A549 (cell line): Measurements from ENCODE around the gene ZNRF4. TPM values are rescaled to one million over a fixed set of nuclear protein-coding genes. Genes with fewer than 3 reads are reported as not detected.

Experiments used
- ATAC-seq, 2 experiments: fragments of 200-7000 bp in 1 of 2; fragments of >200 bp in 1 of 2; cut with Nextera tagmentation in 1 of 2; cut with Tn5 transposase in 1 of 2; 3 replicates each; pipeline versions ENCODE4 v1.8.0 to v1.9.1; 2018 to 2020; ENCODE audit warnings: mild to moderate bottlenecking in 1 of 2, moderate library complexity in 1 of 2
- CTCF ChIA-PET: fragments of 300-600 bp; sonication (Branson Sonifier 250); formaldehyde crosslinking; extraction: SDS; loops from one replicate; lab custom pipeline; 2021; ENCODE audit warnings: antibody characterized with exemption, inconsistent platforms; lab: Yijun Ruan, JAX
- POLR2A ChIA-PET: fragments of 350-600 bp; formaldehyde crosslinking; extraction: SDS; loops from one replicate; lab custom pipeline; 2021; ENCODE audit warnings: antibody characterized with exemption, inconsistent platforms; lab: Yijun Ruan, JAX
- DNase-seq, 2 experiments: peaks; one replicate each; pipeline versions ENCODE4 v3.0.0 to v3.0.0-alpha.2; 2011 to 2016; ENCODE audit warnings: low read depth in 1 of 2, low spot score in 1 of 2
- FAIRE-seq: peaks from 2 replicates; lab custom pipeline; 2011; peaks lifted over from hg19 to GRCh38; lab: Jason Lieb, UNC
- H3K27ac ChIP-seq, 2 experiments: fragments of >200 bp; sonication (Bioruptor Twin); formaldehyde crosslinking; 3 replicates each; pipeline ENCODE4 v1.5.1; 2016 to 2017
- H3K4me1 ChIP-seq: fragments of >200 bp; sonication (Bioruptor Twin); formaldehyde crosslinking; 3 replicates; pipeline ENCODE4 v1.6.1; 2016
- H3K4me2 ChIP-seq: fragments of >200 bp; sonication (Bioruptor Twin); formaldehyde crosslinking; 3 replicates; pipeline ENCODE4 v1.6.1; 2016
- H3K4me3 ChIP-seq: fragments of >200 bp; sonication (Bioruptor Twin); formaldehyde crosslinking; 3 replicates; pipeline ENCODE4 v1.5.1; 2016
- H3K9me3 ChIP-seq: fragments of >200 bp; sonication (Bioruptor Twin); formaldehyde crosslinking; 3 replicates; pipeline ENCODE4 v1.6.1; 2016
- BHLHE40 ChIP-seq: IDR thresholded peaks from 2 replicates; pipeline ENCODE4 v1.6.1; 2012; ENCODE audit warnings: low read depth, low read length, inconsistent platforms
- CHD2 ChIP-seq: fragments of 150-350 bp; IDR thresholded peaks from 2 replicates; pipeline ENCODE4 v1.6.1; 2014; ENCODE audit warnings: low read length; ENCODE audit not compliant: partially characterized antibody
- CHD4 ChIP-seq: fragments of 200-600 bp; sonication (generic); IDR thresholded peaks from 2 replicates; pipeline ENCODE4 v1.6.1; 2016; ENCODE audit warnings: antibody characterized with exemption, mild to moderate bottlenecking, borderline replicate concordance
- EHMT2 ChIP-seq: fragments of 200-600 bp; sonication (generic); IDR thresholded peaks from 2 replicates; pipeline ENCODE4 v1.6.1; 2016; ENCODE audit warnings: antibody characterized with exemption, low read depth, mild to moderate bottlenecking, moderate library complexity
- EP300 ChIP-seq, 2 experiments: fragments of >200 bp; sonication (Bioruptor Twin); formaldehyde crosslinking; IDR thresholded peaks; 2 replicates in 1 of 2; 3 replicates in 1 of 2; pipeline ENCODE4 v1.6.1; 2016 to 2017
- FOSL2 ChIP-seq, 2 experiments: fragments of 450-650 bp in 1 of 2; fragments of >200 bp in 1 of 2; sonication (Bioruptor Twin) in 1 of 2; formaldehyde crosslinking; IDR thresholded peaks; 2 replicates each; pipeline versions ENCODE4 v1.5.0 to v1.6.1; 2016 to 2020; ENCODE audit warnings: mild to moderate bottlenecking in 1 of 2, moderate library complexity in 1 of 2
- HES2 ChIP-seq: fragments of >200 bp; sonication (Bioruptor Twin); formaldehyde crosslinking; IDR thresholded peaks from 2 replicates; pipeline ENCODE4 v1.6.1; 2016
- HEYL ChIP-seq: fragments of 250-450 bp; sonication (Bioruptor Pico); IDR thresholded peaks from 2 replicates; pipeline ENCODE4 v1.8.0; 2021; ENCODE audit warnings: mild to moderate bottlenecking, moderate library complexity
- HOXB5 ChIP-seq: fragments of 250-450 bp; sonication (Bioruptor Pico); IDR thresholded peaks from 2 replicates; pipeline ENCODE4 v1.5.0; 2020; ENCODE audit warnings: mild to moderate bottlenecking, moderate library complexity
- JUN ChIP-seq, 2 experiments: fragments of >200 bp; sonication (Bioruptor Twin); formaldehyde crosslinking; IDR thresholded peaks; 2 replicates in 1 of 2; 3 replicates in 1 of 2; pipeline ENCODE4 v1.6.1; 2016 to 2017
- KDM1A ChIP-seq: fragments of 200-600 bp; sonication (generic); IDR thresholded peaks from 2 replicates; pipeline ENCODE4 v1.6.1; 2016; ENCODE audit warnings: low read depth, mild to moderate bottlenecking
- MYC ChIP-seq: IDR thresholded peaks from 2 replicates; pipeline ENCODE4 v1.6.1; 2012; ENCODE audit warnings: mild to moderate bottlenecking, inconsistent platforms, low read length, improper control_type of control experiment, borderline replicate concordance
- POLR2AphosphoS2 ChIP-seq: conservative IDR thresholded peaks from 2 replicates; pipeline ENCODE4 v1.6.1; 2012; ENCODE audit warnings: low read length, improper control_type of control experiment, inconsistent platforms
- RAD21 ChIP-seq, 2 experiments: fragments of >200 bp in 1 of 2; sonication (Bioruptor Twin) in 1 of 2; formaldehyde crosslinking in 1 of 2; IDR thresholded peaks in 1 of 2; conservative IDR thresholded peaks in 1 of 2; 2 replicates in 1 of 2; 3 replicates in 1 of 2; pipeline ENCODE4 v1.6.1; 2012 to 2018; ENCODE audit warnings: inconsistent platforms in 1 of 2
- RARB ChIP-seq: fragments of 250-450 bp; sonication (Bioruptor Pico); IDR thresholded peaks from 2 replicates; pipeline ENCODE4 v1.8.0; 2021; ENCODE audit warnings: mild to moderate bottlenecking, moderate library complexity
- RNF2 ChIP-seq: fragments of 200-600 bp; sonication (generic); IDR thresholded peaks from 2 replicates; pipeline ENCODE4 v1.6.1; 2016; ENCODE audit warnings: low read depth, mild to moderate bottlenecking, antibody characterized with exemption, moderate library complexity, borderline replicate concordance
- TFCP2L1 ChIP-seq: fragments of 250-450 bp; sonication (Bioruptor Pico); IDR thresholded peaks from 2 replicates; pipeline ENCODE4 v1.5.0; 2021; ENCODE audit warnings: mild to moderate bottlenecking
- TP53 ChIP-seq: fragments of 250-450 bp; sonication (Bioruptor Pico); IDR thresholded peaks from 2 replicates; pipeline ENCODE4 v1.5.0; 2021; ENCODE audit warnings: mild to moderate bottlenecking, moderate library complexity
- USF2 ChIP-seq: fragments of 450-650 bp; IDR thresholded peaks from 2 replicates; pipeline ENCODE4 v1.6.1; 2014; ENCODE audit warnings: antibody characterized with exemption
- ZFP36 ChIP-seq: fragments of 450-650 bp; IDR thresholded peaks from 2 replicates; pipeline ENCODE4 v1.6.1; 2014; ENCODE audit warnings: borderline replicate concordance; ENCODE audit not compliant: partially characterized antibody
- ZNF302 ChIP-seq: fragments of 250-450 bp; sonication (Bioruptor Pico); IDR thresholded peaks from 2 replicates; pipeline ENCODE4 v1.9.0; 2021; ENCODE audit warnings: inconsistent platforms, mild to moderate bottlenecking, moderate library complexity
- WGBS: methylation state at CpG from one replicate; pipeline ENCODE4 v1.1.6; 2017; ENCODE audit errors: missing lambda C conversion rate; 5-methylcytosine and 5-hydroxymethylcytosine counted together
- polyA plus RNA-seq, 4 experiments: library from polyadenylated mRNA; depleted of rRNA in 3 of 4; stranded (reverse); fragments of >200 nt; fragmentation: RNase III in 1 of 4; extraction: RNeasy Plus Mini Kit Qiagen cat#74134 plus additional on column Dnase treatment in 1 of 4; gene quantifications; 2 replicates in 3 of 4; 3 replicates in 1 of 4; pipeline ENCODE4 v1.2.3, GENCODE V29; 2011 to 2017
- TF ChIP-seq, protein P1 (sequence below): IDR thresholded peaks from 2 replicates; pipeline ENCODE4 v1.6.1; 2012

The ZNRF4 gene
- polyA plus RNA-seq, 2 of the 4 experiments (the other 2 are of a cell fraction), result not detected

GRCh38 chr19:5406816-5407215 is 48.4 kb upstream of the ZNRF4 start:
- ATAC-seq (no peak), FAIRE-seq (no peak), DNase-seq (no peak)
- H3K9me3 ChIP-seq, result no peaks in the 10 kb centered on the region; the same call in 2 of the 3 replicates
- no peak overlapping the region for H3K4me2 ChIP-seq
- CTCF ChIA-PET, result interaction anchor here (1.0 kb wide), 1 partner anchor 30 kb away, joined by 3 read pairs; no protein-coding TSS in a partner anchor
- H3K27ac ChIP-seq, result no peak overlapping the region
- POLR2A ChIA-PET, result no interaction called here
- no peak for TF ChIP-seq CHD2
- no peak for TF ChIP-seq CHD4
- no peak for TF ChIP-seq BHLHE40
- TF ChIP-seq ZNF302 (CRISPR knock-in tag), result no peak
- TF ChIP-seq POLR2AphosphoS2, result no peak
- TF ChIP-seq JUN (IDR thresholded peaks at IDR 0.05), result no peak
- TF ChIP-seq RNF2, result no peak
- TF ChIP-seq TP53 (CRISPR knock-in tag), result no peak
- TF ChIP-seq HES2, result no peak
- no peak for TF ChIP-seq ZFP36
- TF ChIP-seq, protein P1, sequence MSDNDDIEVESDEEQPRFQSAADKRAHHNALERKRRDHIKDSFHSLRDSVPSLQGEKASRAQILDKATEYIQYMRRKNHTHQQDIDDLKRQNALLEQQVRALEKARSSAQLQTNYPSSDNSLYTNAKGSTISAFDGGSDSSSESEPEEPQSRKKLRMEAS, result no peak
- no peak for TF ChIP-seq EP300 (IDR thresholded peaks at IDR 0.05)
- TF ChIP-seq HEYL, result no peak
- WGBS, result 12% methylated on average over 5 of the region's 7 CpGs
- no peaks in the 10 kb centered on the region for H3K4me1 ChIP-seq
- no peak overlapping the region for H3K4me3 ChIP-seq

DNA sequence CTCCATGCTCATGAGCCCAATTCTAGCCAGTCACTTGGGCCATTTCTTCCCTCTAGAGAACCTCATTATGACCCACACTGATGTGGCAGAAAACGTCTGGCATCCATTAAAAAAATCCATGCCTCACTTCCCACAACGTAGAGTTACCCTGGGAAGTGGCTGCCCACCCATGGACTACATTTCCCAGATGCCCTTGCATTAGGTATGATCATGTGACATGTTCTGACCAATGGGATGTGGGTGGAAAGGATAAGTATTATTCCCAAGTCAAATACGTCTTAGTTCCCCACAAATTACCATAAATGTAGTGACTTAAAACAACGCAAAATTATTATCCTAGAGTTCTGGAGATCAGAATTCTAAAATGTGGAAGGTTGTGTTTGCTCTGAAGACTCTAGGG is 47.9 kb upstream of the ZNRF4 start:
- DNase-seq (peak; percentile 25 to 61), ATAC-seq (peak in 1 of 2 experiments; percentile 74; a peak in 3 of 6 replicates), FAIRE-seq (no peak)
- 6% methylated on average over 4 of the region's 4 CpGs for WGBS
- Histone ChIP-seq H3K4me1 (no peaks in the 10 kb centered on the region), H3K9me3 (no peaks in the 10 kb centered on the region; the same call in 2 of the 3 replicates), H3K4me2 (no peak overlapping the region), H3K4me3 (no peak overlapping the region), H3K27ac (no peak overlapping the region)
- CTCF ChIA-PET, result interaction anchor here (1.0 kb wide), 1 partner anchor 31 kb away, joined by 3 read pairs; no protein-coding TSS in a partner anchor
- TF ChIP-seq USF2, result peak; percentile 53
- TF ChIP-seq FOSL2 (IDR thresholded peaks at IDR 0.05), result no peak
- no peak for TF ChIP-seq FOSL2 (CRISPR knock-in tag; IDR thresholded peaks at IDR 0.05)
- POLR2A ChIA-PET, result no interaction called here

DNA sequence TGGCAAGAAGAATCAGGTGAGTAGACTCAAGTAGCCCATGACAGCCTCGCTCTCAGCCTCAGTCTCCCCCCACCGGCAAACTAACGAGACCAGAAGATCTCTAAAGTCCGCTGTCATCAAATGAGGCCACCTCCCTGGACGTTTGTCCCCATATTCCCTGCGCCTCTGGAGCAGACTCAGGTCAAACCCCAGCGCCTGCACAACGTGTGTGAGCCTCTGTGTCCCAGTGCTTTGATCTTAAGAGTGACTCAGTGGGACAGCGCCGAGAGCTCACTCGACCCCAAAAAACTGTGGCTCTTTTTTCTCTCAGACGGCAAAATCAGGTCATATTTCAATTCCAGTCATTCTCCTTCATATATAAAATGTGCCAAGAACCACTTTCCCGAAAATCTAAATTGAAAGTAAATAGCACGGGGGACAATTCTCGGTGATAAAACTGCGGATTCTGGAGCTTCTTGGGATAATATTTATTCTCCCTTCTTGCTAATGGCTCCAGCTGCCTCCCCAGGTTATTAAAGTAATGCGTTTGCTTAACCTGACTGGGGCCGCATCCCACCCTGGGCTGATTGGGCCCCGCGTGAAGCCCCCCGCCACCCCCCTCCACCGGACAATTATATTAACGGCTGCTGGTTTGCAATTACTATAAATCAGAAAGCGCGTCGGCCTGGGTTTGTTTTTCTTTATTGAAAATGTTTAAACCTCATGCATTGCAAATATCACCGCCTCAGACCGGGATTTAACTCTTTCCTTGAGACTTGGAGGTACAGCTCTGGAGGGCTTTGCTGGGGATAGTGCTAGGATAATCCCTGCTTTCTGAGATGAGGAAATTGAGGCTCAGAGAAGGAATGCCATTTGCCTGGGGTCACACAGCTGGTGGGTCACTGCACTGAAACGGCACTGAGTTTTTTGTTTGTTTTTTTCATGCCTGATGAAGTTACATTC is 37.5 kb upstream of the ZNRF4 start:
- no peak for ATAC-seq
- DNase-seq, result no peak
- WGBS, result 38% methylated on average over 28 of the region's 29 CpGs
- no peak for TF ChIP-seq EHMT2
- no peak for TF ChIP-seq KDM1A
- TF ChIP-seq HOXB5, result no peak
- no peak for TF ChIP-seq FOSL2 (IDR thresholded peaks at IDR 0.05)
- TF ChIP-seq FOSL2 (CRISPR knock-in tag; IDR thresholded peaks at IDR 0.05), result no peak
- no peak for TF ChIP-seq MYC
- no peak for TF ChIP-seq JUN (IDR thresholded peaks at IDR 0.05)
- TF ChIP-seq RAD21 (conservative IDR thresholded peaks at IDR 0.05 in 1 of 2, IDR thresholded peaks at IDR 0.05 in 1 of 2), result no peak
- TF ChIP-seq RARB (CRISPR knock-in tag), result no peak
- TF ChIP-seq POLR2AphosphoS2, result no peak
- TF ChIP-seq TFCP2L1 (CRISPR knock-in tag), result no peak
- H3K4me2 ChIP-seq, result peak overlapping the region; percentile 41
- CTCF ChIA-PET, result no interaction called here
- POLR2A ChIA-PET, result no interaction called here
- H3K4me1 ChIP-seq, result no peaks in the 10 kb centered on the region
- H3K4me3 ChIP-seq, result no peak overlapping the region
- H3K9me3 ChIP-seq, result no peaks in the 10 kb centered on the region
- H3K27ac ChIP-seq, result no peak overlapping the region
- FAIRE-seq, result no peak
